CD8-positive, alpha-beta memory T cell (primary cell): ENCODE results near the gene RPP40. TPM values are rescaled to one million over a fixed set of nuclear protein-coding genes. Genes with fewer than 3 reads are reported as not detected.
A peak's percentile ranks its signal among the peaks of the same experiment; 100 is the strongest.

Experiments used
- CTCF ChIA-PET: fragments of 350-600 bp; sonication (Branson Sonifier 250); formaldehyde crosslinking; loops from one replicate; lab custom pipeline; 2021; ENCODE audit warnings: antibody characterized with exemption; lab: Charles Lee
- POLR2A ChIA-PET: fragments of 350-600 bp; sonication (Branson Sonifier 250); formaldehyde crosslinking; loops from one replicate; lab custom pipeline; 2021; ENCODE audit warnings: antibody characterized with exemption; lab: Charles Lee
- DNase-seq, 5 donors: peaks; one replicate each; pipeline versions ENCODE4 v3.0.0 to v3.0.0-alpha.2; 2020 to 2022; ENCODE audit warnings: mixed read lengths in 1 of 5
- H3K27ac ChIP-seq: one replicate; pipeline ENCODE4 v1.7.0; 2013; ENCODE audit warnings: low read depth, mild to moderate bottlenecking, low read length, moderate library complexity
- H3K27me3 ChIP-seq: 2 replicates; pipeline ENCODE4 v1.7.0; 2013; ENCODE audit warnings: low read length, mild to moderate bottlenecking; ENCODE audit not compliant: insufficient read depth, poor library complexity, severe bottlenecking
- H3K36me3 ChIP-seq: 2 replicates; pipeline ENCODE4 v1.7.0; 2013; ENCODE audit warnings: mild to moderate bottlenecking, low read length, moderate library complexity; ENCODE audit not compliant: insufficient read depth
- H3K4me1 ChIP-seq: 2 replicates; pipeline ENCODE4 v1.7.0; 2013; ENCODE audit warnings: mild to moderate bottlenecking, low read length, moderate library complexity; ENCODE audit not compliant: insufficient read depth
- H3K4me3 ChIP-seq: 2 replicates; pipeline ENCODE4 v1.7.0; 2013; ENCODE audit warnings: mild to moderate bottlenecking, low read length
- H3K9me3 ChIP-seq: 2 replicates; pipeline ENCODE4 v1.7.0; 2013; ENCODE audit warnings: mild to moderate bottlenecking, low read length
- H3K27ac Mint-ChIP-seq, 8 donors: one replicate each; pipeline ENCODE4 v1.8.0; 2020 to 2021; ENCODE audit warnings: mixed read lengths in 8 of 8, mild to moderate bottlenecking in 6 of 8, inconsistent platforms in 3 of 8, moderate library complexity in 3 of 8
- H3K27me3 Mint-ChIP-seq, 2 donors: one replicate each; pipeline ENCODE4 v1.8.0; 2020 to 2021; ENCODE audit warnings: mixed read lengths in 2 of 2, mild to moderate bottlenecking in 1 of 2, moderate library complexity in 1 of 2
- H3K36me3 Mint-ChIP-seq, 3 donors: one replicate each; pipeline ENCODE4 v1.8.0; 2020 to 2021; ENCODE audit warnings: mixed read lengths in 3 of 3, inconsistent platforms in 1 of 3, mild to moderate bottlenecking in 1 of 3
- H3K4me1 Mint-ChIP-seq, 3 donors: one replicate each; pipeline ENCODE4 v1.8.0; 2020 to 2021; ENCODE audit warnings: mixed read lengths in 3 of 3, inconsistent platforms in 1 of 3, mild to moderate bottlenecking in 1 of 3
- H3K4me3 Mint-ChIP-seq, 7 donors: one replicate each; pipeline ENCODE4 v1.8.0; 2020 to 2021; ENCODE audit warnings: mixed read lengths in 7 of 7, mild to moderate bottlenecking in 6 of 7, moderate library complexity in 4 of 7, inconsistent platforms in 2 of 7
- H3K9me3 Mint-ChIP-seq, 5 donors: one replicate each; pipeline ENCODE4 v1.8.0; 2020 to 2022; ENCODE audit warnings: mixed read lengths in 5 of 5, mild to moderate bottlenecking in 3 of 5, moderate library complexity in 2 of 5, inconsistent platforms in 1 of 5
- polyA plus RNA-seq: library from polyadenylated mRNA; unstranded; fragments of 300-500 nt; fragmentation: Illumina TruSeq; gene quantifications from one replicate; pipeline ENCODE4 v1.2.3, GENCODE V29; 2021
- total RNA-seq, 2 experiments: library from RNA; stranded (reverse); gene quantifications; one replicate each; pipeline ENCODE4 v1.2.3, GENCODE V29; 2021

RPP40 gene
- total and polyA plus RNA-seq, 3 experiments from 2014 or later, result 11.0 to 23.2 (median 20.6) TPM

- ChIA-PET POLR2A (no interaction called here), CTCF (interaction anchor here (0.8 kb wide), 1 partner anchor 9 kb away, joined by 3 read pairs; no protein-coding TSS in a partner anchor)
- Mint-ChIP-seq H3K27ac (peak overlapping the region in 1 of 8 donors; percentile 48), H3K36me3 (peaks cover 9 to 13% (median 10%) of the 10 kb centered on the region in 3 donors), H3K4me3 (no peak overlapping the region), H3K9me3 (peaks cover 0 to 4% (median 0%) of the 10 kb centered on the region in 5 donors), H3K27me3 (peaks cover 4 to 18% of the 10 kb centered on the region in 2 donors), H3K4me1 (no peaks in the 10 kb centered on the region)
- Histone ChIP-seq H3K27ac (no peak overlapping the region), H3K36me3 (no peaks in the 10 kb centered on the region), H3K27me3 (no peaks in the 10 kb centered on the region), H3K4me3 (no peak overlapping the region), H3K9me3 (no peaks in the 10 kb centered on the region), H3K4me1 (no peaks in the 10 kb centered on the region)
- DNase-seq, result no peak
These were observed 16.4 kb downstream of the RPP40 start for GRCh38 chr6:4987432-4987831.

- Mint-ChIP-seq H3K4me3 (no peak overlapping the region), H3K27ac (no peak overlapping the region), H3K4me1 (no peaks in the 10 kb centered on the region), H3K36me3 (peaks cover 6 to 12% (median 10%) of the 10 kb centered on the region in 3 donors), H3K9me3 (peaks cover 0 to 4% (median 0%) of the 10 kb centered on the region in 5 donors), H3K27me3 (peaks cover 4 to 23% of the 10 kb centered on the region in 2 donors)
- Histone ChIP-seq H3K4me3 (no peak overlapping the region), H3K4me1 (no peaks in the 10 kb centered on the region), H3K36me3 (no peaks in the 10 kb centered on the region), H3K9me3 (no peaks in the 10 kb centered on the region), H3K27ac (no peak overlapping the region), H3K27me3 (no peaks in the 10 kb centered on the region)
- no peak for DNase-seq
- ChIA-PET CTCF (interaction anchor here (0.8 kb wide), 1 partner anchor 9 kb away, joined by 3 read pairs; no protein-coding TSS in a partner anchor), POLR2A (no interaction called here)
These were observed 16.8 kb downstream of the RPP40 start for GRCh38 chr6:4986999-4987398.

- Mint-ChIP-seq H3K9me3 (peaks cover 4 to 28% (median 24%) of the 10 kb centered on the region in 5 donors), H3K36me3 (peaks cover 0 to 24% (median 0%) of the 10 kb centered on the region in 3 donors), H3K4me3 (no peak overlapping the region), H3K27ac (no peak overlapping the region), H3K4me1 (no peaks in the 10 kb centered on the region), H3K27me3 (peaks cover 10 to 27% of the 10 kb centered on the region in 2 donors)
- Histone ChIP-seq H3K27ac (no peak overlapping the region), H3K4me3 (no peak overlapping the region), H3K4me1 (no peaks in the 10 kb centered on the region), H3K27me3 (no peaks in the 10 kb centered on the region), H3K9me3 (peaks cover 3% of the 10 kb centered on the region), H3K36me3 (no peaks in the 10 kb centered on the region)
- ChIA-PET POLR2A (no interaction called here), CTCF (no interaction called here)
- no peak for DNase-seq
These were observed 20.5 kb downstream of the RPP40 start for GRCh38 chr6:4983322-4983721.

- no peaks in the 10 kb centered on the region for H3K4me1 ChIP-seq
- H3K4me3 ChIP-seq, result no peak overlapping the region
- peaks cover 10 to 31% of the 10 kb centered on the region in 2 donors for H3K27me3 Mint-ChIP-seq
- POLR2A ChIA-PET, result no interaction called here
- H3K9me3 Mint-ChIP-seq, result peaks cover 4 to 36% (median 34%) of the 10 kb centered on the region in 5 donors
- H3K36me3 Mint-ChIP-seq, result peaks cover 0 to 24% (median 0%) of the 10 kb centered on the region in 3 donors
- H3K36me3 ChIP-seq, result no peaks in the 10 kb centered on the region
- no peak for DNase-seq
- H3K27ac ChIP-seq, result no peak overlapping the region
- no peak overlapping the region for H3K4me3 Mint-ChIP-seq
- H3K27me3 ChIP-seq, result no peaks in the 10 kb centered on the region
- H3K4me1 Mint-ChIP-seq, result no peaks in the 10 kb centered on the region
- H3K27ac Mint-ChIP-seq, result no peak overlapping the region
- CTCF ChIA-PET, result no interaction called here
- peaks cover 3% of the 10 kb centered on the region for H3K9me3 ChIP-seq
These were observed 22.1 kb downstream of the RPP40 start for GRCh38 chr6:4981761-4982160.

- Mint-ChIP-seq H3K27ac (no peak overlapping the region), H3K36me3 (peaks cover 0 to 17% (median 0%) of the 10 kb centered on the region in 3 donors), H3K27me3 (peaks cover 10 to 29% of the 10 kb centered on the region in 2 donors), H3K9me3 (peaks cover 9 to 45% (median 35%) of the 10 kb centered on the region in 5 donors), H3K4me3 (no peak overlapping the region), H3K4me1 (no peaks in the 10 kb centered on the region)
- H3K9me3 ChIP-seq, result peaks cover 3% of the 10 kb centered on the region
- no peak overlapping the region for H3K27ac ChIP-seq
- DNase-seq, result no peak
- ChIA-PET POLR2A (no interaction called here), CTCF (no interaction called here)
- no peak overlapping the region for H3K4me3 ChIP-seq
- H3K36me3 ChIP-seq, result no peaks in the 10 kb centered on the region
- H3K4me1 ChIP-seq, result no peaks in the 10 kb centered on the region
- no peaks in the 10 kb centered on the region for H3K27me3 ChIP-seq
These were observed 24.4 kb downstream of the RPP40 start for GRCh38 chr6:4979426-4979825.

GRCh38 chr6:4977468-4977867 is 26.4 kb downstream of the RPP40 start:
- H3K27ac Mint-ChIP-seq, result no peak overlapping the region
- Histone ChIP-seq H3K27ac (no peak overlapping the region), H3K4me1 (no peaks in the 10 kb centered on the region), H3K36me3 (no peaks in the 10 kb centered on the region), H3K9me3 (peaks cover 3% of the 10 kb centered on the region), H3K4me3 (no peak overlapping the region), H3K27me3 (no peaks in the 10 kb centered on the region)
- peaks cover 6 to 18% of the 10 kb centered on the region in 2 donors for H3K27me3 Mint-ChIP-seq
- POLR2A ChIA-PET, result no interaction called here
- no peak overlapping the region for H3K4me3 Mint-ChIP-seq
- no peak for DNase-seq
- CTCF ChIA-PET, result no interaction called here
- no peaks in the 10 kb centered on the region for H3K4me1 Mint-ChIP-seq
- H3K9me3 Mint-ChIP-seq, result peaks cover 9 to 44% (median 35%) of the 10 kb centered on the region in 5 donors
- H3K36me3 Mint-ChIP-seq, result peaks cover 0 to 17% (median 0%) of the 10 kb centered on the region in 3 donors

- peaks cover 9 to 37% (median 29%) of the 10 kb centered on the region in 5 donors for H3K9me3 Mint-ChIP-seq
- H3K36me3 ChIP-seq, result no peaks in the 10 kb centered on the region
- POLR2A ChIA-PET, result no interaction called here
- H3K36me3 Mint-ChIP-seq, result peaks cover 0 to 16% (median 0%) of the 10 kb centered on the region in 3 donors
- CTCF ChIA-PET, result no interaction called here
- H3K27ac ChIP-seq, result no peak overlapping the region
- no peak overlapping the region for H3K4me3 ChIP-seq
- H3K4me1 Mint-ChIP-seq, result no peaks in the 10 kb centered on the region
- H3K4me3 Mint-ChIP-seq, result no peak overlapping the region
- H3K27me3 Mint-ChIP-seq, result peaks cover 5 to 13% of the 10 kb centered on the region in 2 donors
- no peak for DNase-seq
- no peak overlapping the region for H3K27ac Mint-ChIP-seq
- H3K27me3 ChIP-seq, result no peaks in the 10 kb centered on the region
- no peaks in the 10 kb centered on the region for H3K4me1 ChIP-seq
- H3K9me3 ChIP-seq, result peaks cover 3% of the 10 kb centered on the region
These were observed 28.3 kb downstream of the RPP40 start for GRCh38 chr6:4975506-4975905.

- no peaks in the 10 kb centered on the region for H3K4me1 ChIP-seq
- peaks cover 3% of the 10 kb centered on the region for H3K9me3 ChIP-seq
- H3K36me3 Mint-ChIP-seq, result peaks cover 0 to 12% (median 0%) of the 10 kb centered on the region in 3 donors
- no peak for DNase-seq
- no peaks in the 10 kb centered on the region for H3K36me3 ChIP-seq
- no peaks in the 10 kb centered on the region for H3K27me3 ChIP-seq
- H3K9me3 Mint-ChIP-seq, result peaks cover 9 to 32% (median 25%) of the 10 kb centered on the region in 5 donors
- no peak overlapping the region for H3K4me3 ChIP-seq
- peaks cover 3 to 16% of the 10 kb centered on the region in 2 donors for H3K27me3 Mint-ChIP-seq
- CTCF ChIA-PET, result no interaction called here
- no peak overlapping the region for H3K27ac ChIP-seq
- POLR2A ChIA-PET, result no interaction called here
- no peak overlapping the region for H3K4me3 Mint-ChIP-seq
- no peak overlapping the region for H3K27ac Mint-ChIP-seq
- H3K4me1 Mint-ChIP-seq, result no peaks in the 10 kb centered on the region
These were observed 28.9 kb downstream of the RPP40 start for GRCh38 chr6:4974962-4975361.
